K562 (cell line): ENCODE data around the gene RAD54L. TPM values are rescaled to one million over a fixed set of nuclear protein-coding genes. Genes with fewer than 3 reads are reported as not detected.
A peak's percentile ranks its signal among the peaks of the same experiment; 100 is the strongest.

ENCODE experiments used
- ATAC-seq: fragments of 200-7000 bp; cut with Tn5 transposase; 3 replicates; pipeline ENCODE4 v1.9.1; 2020; ENCODE audit warnings: moderate library complexity
- BruUV-seq: library from RNA; stranded (reverse); fragments of 400-500 nt; replicated peaks from 2 replicates; lab custom pipeline; 2021; lab: Mats Ljungman, UMichigan
- CTCF ChIA-PET: fragments of 300-600 bp; formaldehyde crosslinking; extraction: SDS; loops from one replicate; lab custom pipeline; 2021; ENCODE audit warnings: low intra/inter-chr PET ratio; lab: Yijun Ruan, JAX
- POLR2A ChIA-PET: fragments of 300-600, 350-650 bp; sonication (Branson Sonifier 250); formaldehyde crosslinking; extraction: SDS; loops from one replicate; lab custom pipeline; 2021; ENCODE audit warnings: antibody characterized with exemption, inconsistent platforms; lab: Yijun Ruan, JAX
- DNase-seq, 4 experiments: peaks; one replicate each; pipeline versions ENCODE4 v3.0.0 to v3.0.0-alpha.2; 2011 to 2018; ENCODE audit warnings: low spot score in 3 of 4, mixed read lengths in 3 of 4; ENCODE audit errors: extremely low read depth in 1 of 4
- FAIRE-seq: peaks from 2 replicates; lab custom pipeline; 2011; peaks lifted over from hg19 to GRCh38; lab: Jason Lieb, UNC
- H2AFZ ChIP-seq: 2 replicates; pipeline ENCODE4 v1.6.0; 2011; ENCODE audit warnings: low read depth, low read length, control low read depth, inconsistent platforms
- H3K27ac ChIP-seq: fragments of 200-600 bp; 3 replicates; pipeline ENCODE4 v1.8.0; 2011; ENCODE audit warnings: low read depth, mild to moderate bottlenecking, control low read depth, inconsistent platforms, low read length, moderate library complexity, mixed read lengths; ENCODE audit errors: extremely low read depth
- H3K27me3 ChIP-seq, 2 experiments: fragments of 300-600 bp in 1 of 2; 2 replicates in 1 of 2; 3 replicates in 1 of 2; pipeline versions ENCODE4 v1.6.0 to v1.8.0; 2011; ENCODE audit warnings: inconsistent platforms in 2 of 2, low read length in 2 of 2, mild to moderate bottlenecking in 1 of 2, mixed read lengths in 1 of 2, moderate library complexity in 1 of 2; ENCODE audit not compliant: control insufficient read depth in 2 of 2, insufficient read depth in 2 of 2
- H3K36me3 ChIP-seq: fragments of 300-600 bp; 3 replicates; pipeline ENCODE4 v1.8.0; 2011; ENCODE audit warnings: mild to moderate bottlenecking, low read length, inconsistent platforms; ENCODE audit not compliant: control insufficient read depth, insufficient read depth
- H3K4me1 ChIP-seq, 2 experiments: fragments of 200-600 bp in 1 of 2; replicated peaks in 1 of 2; 2 replicates in 1 of 2; 3 replicates in 1 of 2; pipeline versions ENCODE4 v1.5.1 to v1.8.0; 2011; ENCODE audit warnings: inconsistent platforms in 2 of 2, low read length in 2 of 2, mild to moderate bottlenecking in 1 of 2, mixed read lengths in 1 of 2, moderate library complexity in 1 of 2; ENCODE audit not compliant: control insufficient read depth in 2 of 2, insufficient read depth in 2 of 2
- H3K4me2 ChIP-seq: 2 replicates; pipeline ENCODE4 v1.6.1; 2011; ENCODE audit warnings: low read length, control low read depth, inconsistent platforms, mixed read lengths; ENCODE audit not compliant: insufficient read depth
- H3K4me3 ChIP-seq: fragments of 200-600 bp; sonication (generic), shearing (Covaris generic); 2 replicates; pipeline ENCODE4 v1.5.1; 2016; ENCODE audit warnings: control low read depth, inconsistent platforms
- H3K79me2 ChIP-seq: fragments of 200-600 bp; 3 replicates; pipeline ENCODE4 v1.8.0; 2011; ENCODE audit warnings: low read length, inconsistent platforms; ENCODE audit not compliant: control insufficient read depth, insufficient read depth
- H3K9ac ChIP-seq, 2 experiments: 2 replicates each; pipeline versions ENCODE4 v1.6.0 to v1.6.1; 2011; ENCODE audit warnings: low read depth in 2 of 2, low read length in 2 of 2, control low read depth in 1 of 2, inconsistent platforms in 1 of 2, mild to moderate bottlenecking in 1 of 2, mixed read lengths in 1 of 2; ENCODE audit not compliant: insufficient read depth in 1 of 2
- H3K9me1 ChIP-seq: one replicate; pipeline ENCODE4 v1.6.0; 2011; ENCODE audit warnings: inconsistent platforms, mild to moderate bottlenecking, low read length, moderate library complexity; ENCODE audit not compliant: control insufficient read depth, insufficient read depth
- H3K9me3 ChIP-seq: replicated peaks from 2 replicates; pipeline ENCODE4 v1.5.1; 2011; ENCODE audit warnings: low read depth, low read length, inconsistent platforms; ENCODE audit not compliant: control insufficient read depth, insufficient read depth
- H4K20me1 ChIP-seq: replicated peaks from 2 replicates; pipeline ENCODE4 v1.6.1; 2011; ENCODE audit warnings: low read length, inconsistent platforms, mixed read lengths; ENCODE audit not compliant: control insufficient read depth, insufficient read depth
- SMAD1 ChIP-seq: fragments of 150-350 bp; IDR thresholded peaks from 2 replicates; pipeline ENCODE4 v1.6.1; 2014; ENCODE audit warnings: low read length, low read depth; ENCODE audit not compliant: partially characterized antibody
- ZBTB40 ChIP-seq, 2 experiments: fragments of 450-650 bp in 1 of 2; sonication (generic) in 1 of 2; formaldehyde crosslinking in 1 of 2; IDR thresholded peaks; 2 replicates each; pipeline versions ENCODE4 v1.7.1 to v1.9.0; 2016 to 2022; ENCODE audit warnings: inconsistent platforms in 1 of 2, mild to moderate bottlenecking in 1 of 2, missing genetic modification reagents in 1 of 2
- ZNF121 ChIP-seq: sonication (generic); formaldehyde crosslinking; conservative IDR thresholded peaks from 2 replicates; pipeline ENCODE4 v1.8.0; 2022; ENCODE audit warnings: missing genetic modification reagents
- whole genome bisulfite sequencing: fragments of 100-300 bp; shearing (Covaris generic); methylation state at CpG from one replicate; pipeline ENCODE4 v1.1.6; 2016; ENCODE audit warnings: low coverage, mixed read lengths; ENCODE audit not compliant: insufficient coverage; ENCODE audit errors: missing lambda C conversion rate; 5-methylcytosine and 5-hydroxymethylcytosine counted together
- in situ Hi-C: fragments of 300-500 bp; cut with MboI; formaldehyde crosslinking; loops from 4 replicates; pipeline ENCODE4 v1.15.0; 2018; ENCODE audit warnings: inconsistent platforms, mixed read lengths
- intact Hi-C: fragments of 100-400 bp; cut with micrococcal nuclease; formaldehyde crosslinking; loops from 2 replicates; pipeline ENCODE4 v1.14.2; 2022
- polyA plus RNA-seq, 8 experiments: library from polyadenylated mRNA; depleted of rRNA in 4 of 8; stranded (reverse) in 5 of 8; unstranded in 3 of 8; fragments of >200 nt; fragmentation: Nextera tagmentation in 2 of 8; fragmentation: Illumina TruSeq in 1 of 8; extraction: Ambion mirVana in 2 of 8; extraction: Trizol in 1 of 8; gene quantifications; 2 replicates each; pipeline versions ENCODE4 v1.2.1 to v1.2.3, GENCODE V29; 2011 to 2014; ENCODE audit warnings: inconsistent platforms in 1 of 8, missing spikeins in 1 of 8
- total RNA-seq, 7 experiments: library from RNA; depleted of rRNA in 6 of 7; stranded (reverse); fragments of >200 nt in 6 of 7; fragmentation: Illumina TruSeq in 2 of 7; extraction: Trizol in 2 of 7; gene quantifications; 2 replicates each; pipeline versions ENCODE4 v1.2.1 to v1.2.3, GENCODE V29; 2011 to 2021; ENCODE audit warnings: low replicate concordance in 1 of 7

RAD54L gene
- total and polyA plus RNA-seq, 9 of the 15 experiments (the other 6 are each of a cell fraction or from before 2014, with no cell fraction given): 17.9 to 92.3 (median 37.5) TPM

DNA sequence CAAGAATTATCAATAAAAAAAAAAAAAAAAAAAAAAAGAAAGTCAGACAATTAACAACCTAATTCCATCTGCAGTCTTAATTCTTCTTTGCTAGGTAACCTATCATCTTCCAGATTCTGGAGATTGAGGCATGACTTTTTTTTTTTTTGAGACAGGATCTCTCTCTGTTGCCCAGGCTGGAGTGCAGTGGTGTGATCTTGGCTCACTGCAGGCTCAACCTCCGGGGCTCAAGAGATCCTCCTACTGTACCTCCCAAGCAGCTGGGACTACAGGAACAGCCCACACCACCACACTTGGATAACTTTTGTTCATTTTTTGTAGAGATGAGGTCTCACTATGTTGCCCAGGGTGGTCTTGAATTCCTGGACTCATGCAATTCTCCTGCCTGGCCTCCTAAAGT lies 4.6 kb upstream of the RAD54L start:
- Histone ChIP-seq H2AFZ (no peak overlapping the region), H3K4me1 (peaks cover 10 to 27% of the 10 kb centered on the region in 2 experiments; a peak in 4 of 5 replicates), H3K4me2 (no peak overlapping the region), H3K36me3 (no peaks in the 10 kb centered on the region), H3K9me1 (no peaks in the 10 kb centered on the region), H3K4me3 (no peak overlapping the region), H3K27me3 (no peaks in the 10 kb centered on the region), H3K9ac (no peak overlapping the region), H3K9me3 (no peaks in the 10 kb centered on the region), H3K27ac (no peak overlapping the region), H3K79me2 (peaks cover 6% of the 10 kb centered on the region), H4K20me1 (no peaks in the 10 kb centered on the region)
- ATAC-seq (no peak), FAIRE-seq (no peak), DNase-seq (no peak)
- intact Hi-C loops: no loop called here
- POLR2A ChIA-PET: no interaction called here
- in situ Hi-C loops: no loop called here
- no TSS peak for BruUV-seq
- TF ChIP-seq SMAD1 (no peak), ZBTB40 (IDR thresholded peaks at IDR 0.05) (peak; percentile 39; the same call in 1 of the 2 replicates), ZBTB40 (CRISPR knock-in tag; IDR thresholded peaks at IDR 0.05) (no peak), ZNF121 (CRISPR knock-in tag) (peak; percentile 65)
- CTCF ChIA-PET: no interaction called here
- 17% methylated on average over 1 of the region's 1 CpG for WGBS
